Natural killer cell (primary cell): ENCODE measurements around the gene GRHL3. TPM values are rescaled to one million over a fixed set of nuclear protein-coding genes. Genes with fewer than 3 reads are reported as not detected.

Experiments used
- ATAC-seq, 3 donors: fragments of 150-1000 bp in 2 of 3; fragments of 200-7000 bp in 1 of 3; cut with Tn5 transposase; 1 replicate in 1 of 3; 2 replicates in 2 of 3; pipeline ENCODE4 v1.10.0; 2021; ENCODE audit warnings: mild to moderate bottlenecking in 2 of 3, moderate library complexity in 2 of 3
- DNase-seq, 2 donors: peaks; one replicate each; pipeline versions ENCODE4 v3.0.0 to v3.0.0-alpha.2; 2013 to 2021; ENCODE audit warnings: mixed read lengths in 1 of 2
- H3K27ac ChIP-seq: one replicate; pipeline ENCODE4 v1.5.1; 2013; ENCODE audit warnings: mild to moderate bottlenecking, low read length
- H3K27me3 ChIP-seq: one replicate; pipeline ENCODE4 v1.6.1; 2013; ENCODE audit warnings: low read length; ENCODE audit not compliant: control insufficient read depth, insufficient read depth
- H3K36me3 ChIP-seq: one replicate; pipeline ENCODE4 v1.6.1; 2013; ENCODE audit warnings: low read length; ENCODE audit not compliant: control insufficient read depth, insufficient read depth
- H3K4me1 ChIP-seq: one replicate; pipeline ENCODE4 v1.6.1; 2013; ENCODE audit warnings: low read length; ENCODE audit not compliant: control insufficient read depth, insufficient read depth
- H3K4me3 ChIP-seq: one replicate; pipeline ENCODE4 v1.5.1; 2013; ENCODE audit warnings: low read length
- H3K9me3 ChIP-seq: one replicate; pipeline ENCODE4 v1.6.1; 2013; ENCODE audit warnings: low read length; ENCODE audit not compliant: control insufficient read depth, insufficient read depth
- H3K27ac Mint-ChIP-seq, 2 donors: one replicate each; pipeline ENCODE4 v1.8.0; 2022; ENCODE audit warnings: mild to moderate bottlenecking in 2 of 2, mixed read lengths in 2 of 2, moderate library complexity in 1 of 2
- H3K27me3 Mint-ChIP-seq, 2 donors: one replicate each; pipeline ENCODE4 v1.8.0; 2022; ENCODE audit warnings: low read depth in 2 of 2, mixed read lengths in 2 of 2
- H3K36me3 Mint-ChIP-seq: one replicate; pipeline ENCODE4 v1.8.0; 2022; ENCODE audit warnings: mixed read lengths
- H3K4me1 Mint-ChIP-seq, 2 donors: one replicate each; pipeline ENCODE4 v1.8.0; 2022; ENCODE audit warnings: mixed read lengths in 2 of 2
- H3K4me3 Mint-ChIP-seq: one replicate; pipeline ENCODE4 v1.8.0; 2022; ENCODE audit warnings: mild to moderate bottlenecking, moderate library complexity, mixed read lengths
- H3K9me3 Mint-ChIP-seq, 2 donors: one replicate each; pipeline ENCODE4 v1.8.0; 2022; ENCODE audit warnings: mixed read lengths in 2 of 2
- WGBS: methylation state at CpG from one replicate; pipeline ENCODE4 v1.1.7; 2013; ENCODE audit warnings: missing lambda C conversion rate; ENCODE audit not compliant: insufficient coverage; 5-methylcytosine and 5-hydroxymethylcytosine counted together
- intact Hi-C: fragments of 100-400 bp; cut with micrococcal nuclease; formaldehyde crosslinking; loops from one replicate; pipeline ENCODE4 v1.14.2; 2022
- total RNA-seq, 4 donors: library from RNA; stranded (reverse); fragments of 120-200 nt in 1 of 4; gene quantifications; one replicate each; pipeline versions ENCODE4 v1.2.3 to v1.2.4, GENCODE V29; 2013 to 2022
- TF ChIP-seq, protein P1 (sequence below): fragments of 200-600 bp; IDR thresholded peaks from one replicate; pipeline ENCODE4 v1.8.0; 2022; ENCODE audit warnings: antibody characterized with exemption

GRHL3 gene
- total RNA-seq, 3 donors from 2014 or later (not counting 1 experiment from before 2014, with no cell fraction given), result not detected

DNA sequence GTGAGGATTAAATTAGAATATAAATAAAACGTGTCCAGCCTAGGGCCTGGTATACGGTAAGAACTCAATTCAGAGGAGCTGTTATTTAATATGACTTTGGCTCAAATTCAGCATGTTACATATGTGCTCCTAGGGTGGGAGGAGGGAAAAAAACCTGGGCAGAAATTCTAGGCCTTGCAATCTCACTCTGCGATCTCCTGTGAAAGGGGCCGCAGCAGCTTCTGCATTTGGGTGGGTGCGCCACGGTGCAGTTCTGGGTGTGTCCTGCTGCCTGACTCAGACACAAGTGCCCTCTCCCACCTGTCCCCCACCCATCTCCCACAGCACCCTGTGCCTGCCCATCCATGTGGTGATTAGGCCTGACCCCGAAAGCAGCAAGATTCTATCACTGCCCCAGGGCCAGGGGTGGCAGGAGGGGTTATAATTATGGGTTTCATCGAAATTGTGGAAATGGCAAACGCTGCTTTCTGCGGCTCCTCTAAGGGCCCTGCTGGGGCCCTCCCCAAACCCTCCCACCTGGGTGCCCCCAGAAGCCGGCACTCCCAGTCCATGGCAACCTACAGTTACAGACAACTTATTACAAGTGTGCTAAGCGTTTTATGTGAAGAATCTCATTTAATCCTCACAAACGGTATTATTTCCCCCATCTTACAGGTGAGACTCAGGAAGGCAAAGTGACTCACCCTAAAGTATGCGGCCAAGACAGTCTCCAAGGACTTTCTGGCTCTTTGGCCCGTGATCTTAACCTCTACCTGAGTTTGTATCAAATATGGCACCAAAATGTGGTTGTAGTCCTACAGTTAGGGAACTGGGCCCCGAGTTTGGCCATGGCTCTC lies 25.5 kb upstream of the GRHL3 start:
- DNase-seq (no peak), ATAC-seq (no peak)
- Mint-ChIP-seq H3K4me1 (no peaks in the 10 kb centered on the region), H3K36me3 (no peaks in the 10 kb centered on the region), H3K27me3 (peaks cover 22 to 32% of the 10 kb centered on the region in 2 donors), H3K27ac (no peak overlapping the region), H3K9me3 (no peaks in the 10 kb centered on the region), H3K4me3 (no peak overlapping the region)
- WGBS, result 85% methylated on average over 16 of the region's 16 CpGs
- TF ChIP-seq, protein P1, sequence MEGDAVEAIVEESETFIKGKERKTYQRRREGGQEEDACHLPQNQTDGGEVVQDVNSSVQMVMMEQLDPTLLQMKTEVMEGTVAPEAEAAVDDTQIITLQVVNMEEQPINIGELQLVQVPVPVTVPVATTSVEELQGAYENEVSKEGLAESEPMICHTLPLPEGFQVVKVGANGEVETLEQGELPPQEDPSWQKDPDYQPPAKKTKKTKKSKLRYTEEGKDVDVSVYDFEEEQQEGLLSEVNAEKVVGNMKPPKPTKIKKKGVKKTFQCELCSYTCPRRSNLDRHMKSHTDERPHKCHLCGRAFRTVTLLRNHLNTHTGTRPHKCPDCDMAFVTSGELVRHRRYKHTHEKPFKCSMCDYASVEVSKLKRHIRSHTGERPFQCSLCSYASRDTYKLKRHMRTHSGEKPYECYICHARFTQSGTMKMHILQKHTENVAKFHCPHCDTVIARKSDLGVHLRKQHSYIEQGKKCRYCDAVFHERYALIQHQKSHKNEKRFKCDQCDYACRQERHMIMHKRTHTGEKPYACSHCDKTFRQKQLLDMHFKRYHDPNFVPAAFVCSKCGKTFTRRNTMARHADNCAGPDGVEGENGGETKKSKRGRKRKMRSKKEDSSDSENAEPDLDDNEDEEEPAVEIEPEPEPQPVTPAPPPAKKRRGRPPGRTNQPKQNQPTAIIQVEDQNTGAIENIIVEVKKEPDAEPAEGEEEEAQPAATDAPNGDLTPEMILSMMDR, result no peak
- no peak overlapping the region for H3K27ac ChIP-seq
- no peak overlapping the region for H3K4me3 ChIP-seq
- H3K27me3 ChIP-seq, result no peaks in the 10 kb centered on the region
- no peaks in the 10 kb centered on the region for H3K4me1 ChIP-seq
- intact Hi-C loops, result no loop called here
- H3K9me3 ChIP-seq, result no peaks in the 10 kb centered on the region
- H3K36me3 ChIP-seq, result no peaks in the 10 kb centered on the region

DNA sequence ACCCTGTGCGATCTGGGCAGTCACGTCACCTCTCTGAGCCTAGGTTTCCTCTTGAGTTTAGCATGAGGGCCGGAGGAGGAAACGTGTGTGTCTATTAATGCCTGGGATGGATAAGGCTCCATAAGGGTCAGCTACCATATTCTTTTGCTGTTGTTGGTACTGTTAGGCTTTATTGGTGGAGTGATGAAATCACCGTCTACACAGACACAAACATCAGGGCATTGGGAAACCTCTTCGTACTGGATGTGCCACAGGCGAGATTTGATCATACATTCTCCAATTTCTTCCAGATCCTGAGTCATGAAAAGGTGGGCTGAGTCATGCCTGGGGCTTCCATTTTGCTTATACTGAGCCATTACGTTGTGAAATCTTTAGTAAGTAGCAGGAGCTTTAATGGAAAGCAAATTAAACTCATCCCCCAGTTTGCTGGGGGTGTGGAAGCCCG lies 24.9 kb upstream of the GRHL3 start:
- no peaks in the 10 kb centered on the region for H3K9me3 ChIP-seq
- H3K27me3 ChIP-seq, result no peaks in the 10 kb centered on the region
- no peak overlapping the region for H3K27ac ChIP-seq
- Mint-ChIP-seq H3K27ac (no peak overlapping the region), H3K9me3 (no peaks in the 10 kb centered on the region), H3K4me1 (no peaks in the 10 kb centered on the region), H3K4me3 (no peak overlapping the region), H3K36me3 (no peaks in the 10 kb centered on the region), H3K27me3 (peaks cover 23 to 39% of the 10 kb centered on the region in 2 donors)
- H3K4me3 ChIP-seq, result no peak overlapping the region
- H3K36me3 ChIP-seq, result no peaks in the 10 kb centered on the region
- intact Hi-C loops, result no loop called here
- 84% methylated on average over 8 of the region's 9 CpGs for WGBS
- TF ChIP-seq, protein P1, result no peak
- no peaks in the 10 kb centered on the region for H3K4me1 ChIP-seq
- no peak for ATAC-seq
- no peak for DNase-seq

DNA sequence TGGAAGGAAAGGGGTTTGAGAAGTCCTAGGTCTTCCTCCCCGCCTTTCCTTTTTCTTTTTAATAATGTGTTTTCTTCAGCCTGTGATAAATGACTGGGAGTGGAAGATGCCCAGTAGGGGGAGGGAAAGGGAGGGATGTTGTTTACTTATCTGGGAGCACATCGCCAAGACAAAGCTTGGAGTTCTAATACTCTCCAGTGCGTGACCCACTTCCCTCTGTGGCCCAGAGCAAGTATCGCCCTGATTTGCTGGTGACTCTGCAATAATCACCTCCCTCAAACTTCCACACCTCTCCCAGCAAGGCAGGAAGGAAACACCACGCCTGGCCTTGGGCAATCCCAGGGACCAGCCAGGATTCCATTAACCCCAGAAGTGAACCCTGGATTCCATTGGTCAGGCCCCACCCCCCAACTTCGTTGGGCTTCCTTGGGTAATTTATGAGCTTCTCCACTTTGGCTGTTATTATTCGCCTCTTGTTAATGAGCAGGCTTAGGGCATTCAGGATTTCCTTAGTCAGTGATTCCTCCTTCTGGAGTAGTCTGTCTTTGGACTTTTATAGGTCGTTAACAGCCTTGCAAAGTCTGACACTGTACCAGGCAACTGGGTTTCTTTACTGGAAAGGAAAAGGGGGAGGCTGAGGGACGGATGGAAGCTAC lies 24.3 kb upstream of the GRHL3 start:
- Mint-ChIP-seq H3K27me3 (peaks cover 24 to 39% of the 10 kb centered on the region in 2 donors), H3K4me3 (no peak overlapping the region), H3K27ac (no peak overlapping the region), H3K36me3 (no peaks in the 10 kb centered on the region), H3K4me1 (no peaks in the 10 kb centered on the region), H3K9me3 (no peaks in the 10 kb centered on the region)
- TF ChIP-seq, protein P1, result no peak
- DNase-seq, result no peak
- WGBS, result 61% methylated on average over 9 of the region's 9 CpGs
- H3K27ac ChIP-seq, result no peak overlapping the region
- no peak for ATAC-seq
- intact Hi-C loops, result no loop called here
- H3K9me3 ChIP-seq, result no peaks in the 10 kb centered on the region
- H3K4me1 ChIP-seq, result no peaks in the 10 kb centered on the region
- H3K27me3 ChIP-seq, result no peaks in the 10 kb centered on the region
- H3K4me3 ChIP-seq, result no peak overlapping the region
- H3K36me3 ChIP-seq, result no peaks in the 10 kb centered on the region
